Endometrium (tissue), 2 donors: ENCODE results near the gene NEDD4L.

ENCODE experiments used
- FAIRE-seq: peaks from 2 replicates; lab custom pipeline; 2012; peaks lifted over from hg19 to GRCh38; lab: Jason Lieb, UNC
- donor health status: control.
- donor health status: control.

Gene NEDD4L

DNA sequence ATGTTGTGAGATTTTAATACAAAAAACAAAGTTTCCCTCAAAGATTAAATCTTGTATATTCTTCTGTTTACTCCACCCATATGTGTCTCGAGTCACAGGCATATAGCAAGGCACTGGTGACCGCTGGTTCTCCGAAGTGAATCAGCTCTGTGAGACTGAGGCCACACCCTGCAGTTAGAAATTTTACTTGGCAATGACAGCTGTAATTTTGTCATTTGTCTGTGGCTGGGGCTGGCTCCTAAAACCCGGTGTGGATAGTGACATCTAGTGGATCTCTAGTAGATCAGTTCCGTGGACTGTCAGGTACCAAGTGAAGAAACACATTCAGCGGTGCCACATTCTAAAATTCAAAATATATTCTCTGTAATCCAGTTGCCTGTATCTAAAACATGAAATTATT, 278.0 kb downstream of the NEDD4L start:
- no peak for FAIRE-seq

DNA sequence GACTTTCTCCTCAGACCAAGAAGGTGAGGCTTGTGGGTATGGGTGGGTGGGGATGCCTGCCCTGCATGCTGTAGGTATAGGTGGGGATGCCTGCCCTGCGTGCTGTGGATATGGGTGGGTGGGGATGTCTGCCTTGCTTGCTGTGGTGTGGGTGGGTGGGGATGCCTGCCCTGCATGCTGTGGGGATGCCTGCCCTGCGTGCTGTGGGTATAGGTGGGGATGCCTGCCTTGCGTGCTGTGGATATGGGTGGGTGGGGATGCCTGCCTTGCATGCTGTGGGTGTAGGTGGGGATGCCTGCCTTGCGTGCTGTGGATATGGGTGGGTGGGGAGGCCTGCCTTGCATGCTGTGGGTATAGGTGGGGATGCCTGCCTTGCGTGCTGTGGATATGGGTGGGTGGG, 278.4 kb downstream of the NEDD4L start:
- FAIRE-seq = no peak

DNA sequence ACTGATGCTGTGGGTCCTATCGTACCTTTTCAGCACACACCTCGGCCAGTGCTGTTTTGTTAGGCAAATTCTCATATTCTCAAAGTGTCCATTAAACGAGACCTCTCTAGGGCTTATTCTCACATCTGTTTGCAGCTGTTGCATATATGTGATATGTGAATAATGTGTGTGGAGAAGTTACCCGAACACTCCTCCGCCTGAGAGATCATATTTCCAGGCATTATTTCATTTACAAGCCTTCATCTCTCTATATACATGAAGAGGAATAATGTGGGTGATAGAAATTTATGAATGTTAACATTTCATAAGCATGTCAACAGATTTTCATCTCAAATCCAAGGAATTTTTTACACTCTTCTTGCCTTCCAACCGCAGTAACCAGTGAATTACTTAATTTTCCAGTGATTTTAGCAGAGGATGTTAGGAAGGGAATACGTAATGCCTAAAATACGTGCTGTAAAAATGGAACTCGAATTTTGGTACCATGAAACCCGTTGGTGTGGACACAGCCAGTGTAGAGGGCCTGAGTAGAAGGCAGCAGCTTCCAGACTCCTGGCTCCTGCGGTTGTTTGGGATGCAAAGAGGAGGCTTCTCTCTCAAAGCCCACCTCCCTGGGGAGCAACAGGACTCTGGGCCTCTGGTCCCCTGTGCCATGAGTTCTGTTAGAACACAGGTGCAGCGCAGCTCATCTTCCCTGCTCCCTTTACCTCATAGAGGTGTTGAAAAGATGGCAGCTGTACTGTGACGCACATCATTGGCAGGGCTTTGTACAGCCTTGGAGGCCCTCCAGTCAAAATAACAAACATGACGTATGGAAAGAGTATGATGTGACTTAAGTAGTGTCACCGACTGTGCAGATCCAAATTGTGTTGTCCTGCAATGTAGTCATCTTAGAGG, 280.1 kb downstream of the NEDD4L start:
- no peak for FAIRE-seq

DNA sequence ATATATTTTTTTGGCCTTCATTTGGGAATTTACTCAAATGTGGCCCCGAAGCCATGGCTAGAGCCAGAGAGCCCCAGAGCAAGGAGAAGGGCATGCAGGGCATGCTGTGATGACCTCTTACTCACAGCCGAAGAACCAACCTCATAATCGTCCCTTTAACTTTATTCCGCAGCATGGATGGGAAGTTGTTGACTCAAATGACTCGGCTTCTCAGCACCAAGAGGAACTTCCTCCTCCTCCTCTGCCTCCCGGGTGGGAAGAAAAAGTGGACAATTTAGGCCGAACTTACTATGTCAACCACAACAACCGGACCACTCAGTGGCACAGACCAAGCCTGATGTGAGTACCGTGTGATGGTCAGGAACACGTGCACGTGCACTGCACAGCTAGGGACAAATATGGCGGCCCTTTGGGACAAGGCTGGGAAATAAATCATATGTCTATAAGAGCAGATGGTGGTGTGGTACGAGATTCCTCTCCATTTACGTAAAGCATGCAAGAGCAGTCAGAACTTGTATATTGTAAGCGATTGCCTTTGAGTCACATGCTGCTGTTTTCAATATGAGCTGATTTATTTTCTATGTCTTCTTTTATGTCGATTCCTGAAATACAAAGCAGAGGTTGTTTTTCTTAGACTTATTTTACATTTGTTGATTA, 280.9 kb downstream of the NEDD4L start:
- no peak for FAIRE-seq

DNA sequence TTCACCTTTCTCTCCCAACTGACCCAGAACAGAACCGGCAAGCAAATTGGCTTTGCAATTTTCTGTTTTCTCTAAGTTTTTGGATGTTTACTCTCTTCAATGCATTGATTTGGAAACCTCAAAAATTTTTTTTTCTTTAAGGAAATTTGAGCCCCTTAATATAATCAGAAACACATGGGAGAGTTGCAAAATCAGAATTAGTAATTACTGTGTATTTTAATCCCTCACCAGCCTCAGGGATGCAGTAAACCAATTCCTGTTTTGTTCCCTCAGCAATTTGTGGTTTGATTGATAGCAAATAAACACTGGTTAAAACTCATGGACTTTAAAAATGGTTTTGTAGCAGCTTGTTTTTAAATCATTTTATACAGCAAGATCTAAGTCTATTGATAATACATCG, 281.5 kb downstream of the NEDD4L start:
- no peak for FAIRE-seq

DNA sequence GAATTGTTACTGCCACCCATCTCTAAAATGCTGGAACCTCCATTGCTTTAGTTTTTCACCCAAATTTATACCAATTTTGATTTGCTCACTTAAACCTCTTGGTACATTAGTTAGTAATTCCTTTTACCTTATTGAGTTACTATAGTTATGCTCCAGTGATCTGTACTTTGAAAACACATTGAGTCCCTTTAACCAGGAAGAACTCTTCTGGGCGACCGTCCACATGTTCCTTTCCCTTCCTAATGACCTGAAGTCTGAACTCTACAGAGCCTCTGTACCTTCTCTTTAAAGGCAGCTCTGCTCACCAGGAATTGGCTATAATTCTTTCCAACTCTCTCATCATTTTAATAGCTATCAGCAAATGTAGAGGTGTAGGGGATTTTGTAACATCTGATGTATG, 290.0 kb downstream of the NEDD4L start:
- no peak for FAIRE-seq

- no peak for FAIRE-seq
These were observed 291.2 kb downstream of the NEDD4L start for GRCh38 chr18:58335223-58335622.

DNA sequence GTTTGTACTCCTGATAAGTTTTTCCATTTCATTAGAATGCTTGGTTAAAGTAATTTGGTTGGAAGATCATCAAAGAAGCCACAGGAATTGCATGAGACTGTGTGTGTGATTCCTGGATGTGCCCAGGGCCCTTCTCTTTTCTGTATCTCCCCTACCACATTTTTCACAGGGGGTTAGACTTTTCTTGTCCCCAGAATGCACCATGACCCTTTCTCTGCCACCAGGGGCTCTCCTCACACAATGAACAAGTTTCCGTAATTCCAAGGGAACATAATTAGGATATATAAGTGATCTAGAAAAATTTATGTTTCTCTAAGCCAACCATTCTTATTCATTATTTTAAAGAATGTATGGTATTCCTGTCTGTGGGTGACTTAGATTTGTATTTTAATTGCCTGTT, 291.8 kb downstream of the NEDD4L start:
- no peak for FAIRE-seq

- no peak for FAIRE-seq
These were observed 292.6 kb downstream of the NEDD4L start for GRCh38 chr18:58336605-58337004.

GRCh38 chr18:58337285-58337684, 293.3 kb downstream of the NEDD4L start:
- FAIRE-seq = no peak

- FAIRE-seq = no peak
These were observed 293.7 kb downstream of the NEDD4L start for GRCh38 chr18:58337686-58338085.

DNA sequence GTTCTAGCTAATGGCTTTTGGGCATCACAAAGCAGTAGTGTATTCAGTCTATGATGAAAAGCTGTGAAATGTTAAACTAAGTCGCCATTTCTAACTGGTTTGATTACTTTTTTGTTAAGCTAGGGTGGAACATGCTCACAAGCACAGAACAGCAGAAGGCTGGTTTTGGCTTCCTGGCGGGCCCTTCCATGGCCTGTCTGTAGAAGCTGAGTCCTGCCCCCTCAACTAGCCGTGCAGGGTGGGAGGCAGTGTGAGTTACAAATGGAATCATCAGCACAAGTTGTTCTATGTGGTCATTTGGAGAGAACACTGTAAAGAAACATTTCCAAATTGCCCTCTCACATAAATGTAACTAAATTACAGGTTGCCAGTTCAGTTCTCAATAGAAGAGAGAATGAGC, 294.1 kb downstream of the NEDD4L start:
- no peak for FAIRE-seq

DNA sequence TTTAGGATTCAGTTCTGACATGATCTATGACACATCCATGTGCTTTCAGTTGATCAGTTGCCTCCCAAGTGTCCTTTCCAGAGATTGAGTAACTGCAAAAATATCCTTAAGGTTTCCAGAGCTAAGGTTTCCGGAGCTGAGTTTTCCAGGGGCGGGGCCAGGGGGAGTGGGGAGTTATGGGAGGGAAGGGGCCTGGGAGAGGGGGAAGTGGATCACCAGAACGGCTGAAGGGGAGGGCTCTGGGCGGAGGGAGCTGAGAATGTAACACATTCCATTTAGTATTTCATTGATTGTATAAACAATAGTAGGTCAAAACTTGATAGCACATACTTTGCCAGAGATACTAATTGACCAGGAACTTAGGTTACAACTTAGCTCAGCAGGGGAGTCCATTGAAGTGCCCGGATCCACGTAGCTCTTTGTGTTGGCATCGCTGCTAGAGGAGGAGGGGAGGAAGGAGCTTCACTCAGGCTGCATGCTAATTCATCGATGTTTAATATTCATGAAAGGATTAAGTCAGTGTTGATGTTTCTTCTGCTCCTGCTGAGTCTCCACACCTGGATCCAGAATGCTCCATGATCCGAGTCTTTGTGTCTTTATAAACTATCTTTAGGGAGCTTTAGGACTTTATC, 295.1 kb downstream of the NEDD4L start:
- FAIRE-seq = no peak

DNA sequence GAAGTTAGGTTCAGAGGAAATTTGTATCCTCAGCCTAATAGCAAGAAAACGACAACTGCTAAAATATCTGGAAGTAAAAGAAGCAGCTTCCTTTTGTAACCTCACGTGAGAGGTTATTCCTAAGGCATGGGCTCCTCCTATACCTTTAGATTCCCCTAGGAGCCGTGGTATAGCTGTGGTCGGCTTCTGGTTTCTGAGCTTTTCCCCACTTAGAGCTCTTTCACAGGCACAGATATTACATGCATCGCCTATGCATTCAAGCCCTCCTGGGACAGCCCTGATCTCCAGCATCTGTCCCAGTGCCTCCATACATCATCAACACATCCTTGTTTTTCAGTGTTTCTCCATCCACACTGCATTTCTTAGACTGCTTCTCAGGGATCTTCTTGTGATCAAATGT, 295.9 kb downstream of the NEDD4L start:
- FAIRE-seq = no peak

DNA sequence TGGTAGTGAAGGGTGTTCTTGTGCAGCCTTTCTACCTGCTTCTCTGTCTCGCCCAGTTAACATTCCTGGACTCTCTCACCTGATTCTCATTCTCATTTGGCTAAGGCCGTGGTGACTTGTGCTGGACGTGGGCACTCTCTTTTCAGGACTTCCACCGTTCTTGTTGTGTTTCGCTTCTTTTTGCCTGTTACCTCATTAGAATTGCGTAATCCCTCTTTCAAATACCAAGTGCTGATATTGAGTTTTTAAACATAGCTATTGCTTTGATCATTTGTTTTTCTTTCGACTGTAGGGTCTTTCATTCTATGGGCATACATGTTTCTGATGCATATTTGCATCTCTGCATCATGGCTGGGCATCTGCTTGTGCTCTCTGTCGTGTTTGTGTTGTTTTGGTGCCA, 297.9 kb downstream of the NEDD4L start:
- FAIRE-seq = no peak

- no peak for FAIRE-seq
These were observed 300.1 kb downstream of the NEDD4L start for GRCh38 chr18:58344080-58344670.

DNA sequence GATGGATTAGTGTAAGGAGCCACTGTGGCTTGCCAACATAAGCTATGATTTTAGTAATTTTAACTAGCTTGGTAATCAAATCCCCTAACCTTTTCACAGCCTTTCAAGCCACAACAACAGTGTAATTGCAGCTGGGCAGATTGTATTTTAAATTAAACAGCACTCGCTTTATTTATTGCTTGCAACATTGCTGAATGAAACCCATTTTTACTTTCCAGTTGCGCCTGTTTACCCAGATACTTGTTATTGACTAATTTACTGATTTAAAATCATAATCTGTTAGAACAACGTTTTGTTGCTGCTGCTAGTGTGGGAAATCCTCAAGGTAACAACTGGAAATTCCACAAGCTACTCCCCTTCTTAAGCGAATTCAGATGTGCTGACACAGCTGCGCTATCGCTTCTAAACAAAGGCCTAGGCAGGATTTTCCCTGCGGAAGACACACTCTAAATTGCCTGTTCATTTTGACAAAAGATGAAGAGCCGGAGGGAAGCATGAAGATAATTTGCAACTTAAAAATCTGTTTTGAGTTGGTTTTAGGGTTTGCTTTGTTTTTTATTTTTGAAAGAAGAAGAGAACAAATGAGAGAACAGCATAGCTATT, 300.9 kb downstream of the NEDD4L start:
- no peak for FAIRE-seq

GRCh38 chr18:58345875-58346274, 301.8 kb downstream of the NEDD4L start:
- FAIRE-seq = no peak

DNA sequence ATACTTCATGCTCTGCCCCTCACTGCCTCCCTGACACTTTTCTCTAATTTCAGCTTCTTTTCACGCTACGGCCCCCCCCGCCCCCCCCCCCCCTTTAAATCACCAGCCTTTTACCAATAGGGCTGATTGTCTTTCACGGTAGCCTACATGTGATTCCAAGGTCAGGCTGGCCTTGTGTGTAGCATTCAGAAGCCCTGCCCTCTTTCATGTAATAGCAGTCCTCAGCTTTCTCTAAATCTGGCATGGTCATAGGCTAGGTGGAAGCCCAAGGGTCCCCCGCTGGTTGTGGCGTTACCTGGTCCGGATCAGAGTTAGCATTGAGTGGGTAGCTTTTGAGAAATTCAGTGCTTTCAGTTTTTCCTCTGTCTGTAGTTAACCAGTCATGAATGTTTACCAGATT, 303.1 kb downstream of the NEDD4L start:
- FAIRE-seq = no peak

- FAIRE-seq = no peak
These were observed 304.5 kb downstream of the NEDD4L start for GRCh38 chr18:58348517-58348916.

- FAIRE-seq = no peak
These were observed 304.9 kb downstream of the NEDD4L start for GRCh38 chr18:58348951-58349350.

DNA sequence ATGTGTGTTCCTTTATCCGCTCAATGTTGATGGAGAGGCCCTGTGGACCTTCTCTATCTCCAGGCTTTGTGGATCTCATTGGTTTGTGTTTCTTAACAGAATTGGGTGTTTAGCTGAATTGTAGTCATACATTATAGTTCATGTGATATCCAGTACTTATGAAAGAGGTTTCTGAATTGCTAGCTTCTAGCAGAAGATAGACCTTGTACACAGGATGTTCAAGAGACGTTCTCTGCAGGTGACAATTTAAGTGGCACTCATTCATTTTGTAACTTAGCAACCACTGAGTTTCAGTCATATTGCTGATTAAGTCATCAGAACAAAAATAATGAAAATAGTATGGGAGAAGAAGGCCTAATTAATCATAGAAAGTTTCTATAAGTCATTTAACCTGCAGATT, 305.6 kb downstream of the NEDD4L start:
- FAIRE-seq = no peak
